ENCODE results near the gene OR6V1. TPM values are rescaled to one million over a fixed set of nuclear protein-coding genes. Genes with fewer than 3 reads are reported as not detected.
A peak's percentile ranks its signal among the peaks of the same experiment; 100 is the strongest.

The OR6V1 gene
- total RNA-seq, 4 donors from 2014 or later: not detected

GRCh38 chr7:143008007-143008901 is 43.9 kb upstream of the OR6V1 start:
- 53 to 64% methylated on average over 14 of the region's 24 CpGs for WGBS, 2 donors (ENCODE audit: low coverage in 1 of 2)

GRCh38 chr7:143012001-143012400 is 40.1 kb upstream of the OR6V1 start:
- H3K36me3 ChIP-seq: no peaks in the 10 kb centered on the region
- no peak overlapping the region for H3K27ac ChIP-seq
- H3K4me3 ChIP-seq: no peak overlapping the region
- peaks cover 6% of the 10 kb centered on the region for H3K27me3 ChIP-seq
- no peak for TF ChIP-seq POLR2AphosphoS5 (IDR thresholded peaks at IDR 0.05)
- TF ChIP-seq EP300 (IDR thresholded peaks at IDR 0.05): no peak
- TF ChIP-seq POLR2A (IDR thresholded peaks at IDR 0.05): no peak
- no peaks in the 10 kb centered on the region for H3K9me3 ChIP-seq
- whole genome bisulfite sequencing, 2 donors (ENCODE audit: low coverage in 1 of 2): 72 to 87% methylated on average over 4 to 7 of the region's 7 CpGs
- no peak for ATAC-seq
- peaks cover 0 to 14% (median 0%) of the 10 kb centered on the region in 3 donors for H3K4me1 ChIP-seq

More at GRCh38 chr7:143008007-143008901, 43.9 kb upstream of the OR6V1 start:
- peaks cover 0 to 1% (median 0%) of the 10 kb centered on the region in 3 donors for H3K4me1 ChIP-seq
- ATAC-seq: peak; percentile 85
- no peaks in the 10 kb centered on the region for H3K36me3 ChIP-seq
- TF ChIP-seq POLR2AphosphoS5 (IDR thresholded peaks at IDR 0.05) (no peak), CTCF (IDR thresholded peaks at IDR 0.05) (peak; percentile 90 to 97 (median 94))
- no peak overlapping the region for H3K27ac ChIP-seq
- no peaks in the 10 kb centered on the region for H3K9me3 ChIP-seq
- no peak overlapping the region for H3K4me3 ChIP-seq
- peaks cover 6% of the 10 kb centered on the region for H3K27me3 ChIP-seq

- H3K27me3 ChIP-seq: peaks cover 2% of the 10 kb centered on the region
- ATAC-seq: no peak
- no peaks in the 10 kb centered on the region for H3K9me3 ChIP-seq
- H3K4me3 ChIP-seq: no peak overlapping the region
- WGBS, 2 donors (ENCODE audit: low coverage in 1 of 2): 83% methylated on average over 1 of the region's 4 CpGs; no CpG with 5 or more reads in 1 of the 2 donors
- H3K4me1 ChIP-seq: peaks cover 0 to 14% (median 0%) of the 10 kb centered on the region in 3 donors
- TF ChIP-seq POLR2AphosphoS5 (IDR thresholded peaks at IDR 0.05) (no peak), POLR2A (IDR thresholded peaks at IDR 0.05) (no peak), EP300 (IDR thresholded peaks at IDR 0.05) (no peak), CTCF (IDR thresholded peaks at IDR 0.05) (no peak)
- no peaks in the 10 kb centered on the region for H3K36me3 ChIP-seq
- H3K27ac ChIP-seq: no peak overlapping the region
These were observed 39.7 kb upstream of the OR6V1 start for GRCh38 chr7:143012409-143012808.

- Histone ChIP-seq H3K4me3 (no peak overlapping the region), H3K9me3 (no peaks in the 10 kb centered on the region), H3K4me1 (peaks cover 0 to 14% (median 0%) of the 10 kb centered on the region in 3 donors), H3K36me3 (no peaks in the 10 kb centered on the region), H3K27ac (peak overlapping the region in 3 of 4 donors; percentile 20 to 33 (median 25)), H3K27me3 (no peaks in the 10 kb centered on the region)
- TF ChIP-seq POLR2A (IDR thresholded peaks at IDR 0.05): no peak
- no peak for TF ChIP-seq EP300 (IDR thresholded peaks at IDR 0.05)
- TF ChIP-seq POLR2AphosphoS5 (IDR thresholded peaks at IDR 0.05): no peak
- TF ChIP-seq CTCF (IDR thresholded peaks at IDR 0.05): no peak
- ATAC-seq: peak; percentile 28
- 63% methylated on average over 1 of the region's 1 CpG; no CpG with 5 or more reads in 1 of the 2 donors for WGBS, 2 donors (ENCODE audit: low coverage in 1 of 2)
These were observed 38.7 kb upstream of the OR6V1 start for GRCh38 chr7:143013473-143013872.

GRCh38 chr7:143013893-143014292 is 38.2 kb upstream of the OR6V1 start:
- Histone ChIP-seq H3K4me3 (no peak overlapping the region), H3K27ac (peak overlapping the region in 3 of 4 donors; percentile 20 to 33 (median 25)), H3K36me3 (no peaks in the 10 kb centered on the region), H3K4me1 (peaks cover 0 to 14% (median 0%) of the 10 kb centered on the region in 3 donors), H3K27me3 (no peaks in the 10 kb centered on the region), H3K9me3 (no peaks in the 10 kb centered on the region)
- 8 to 16% methylated on average over 5 of the region's 5 CpGs for WGBS, 2 donors (ENCODE audit: low coverage in 1 of 2)
- no peak for TF ChIP-seq POLR2A (IDR thresholded peaks at IDR 0.05)
- peak; percentile 19 for ATAC-seq
